T-helper 17 cell (primary cell): ENCODE results near the gene ZNF827. TPM values are rescaled to one million over a fixed set of nuclear protein-coding genes. Genes with fewer than 3 reads are reported as not detected.

Experiments
- ATAC-seq: fragments of 150-1000 bp; cut with Tn5 transposase; 2 replicates; pipeline ENCODE4 v1.10.0; 2021; ENCODE audit warnings: mild to moderate bottlenecking, moderate library complexity
- DNase-seq, 3 donors: peaks; one replicate each; pipeline versions ENCODE4 v3.0.0 to v3.0.0-alpha.2; 2020 to 2021
- H3K9me3 ChIP-seq: one replicate; pipeline ENCODE4 v1.7.0; 2013; ENCODE audit warnings: low read length, mild to moderate bottlenecking; ENCODE audit not compliant: control insufficient read depth, poor library complexity, severe bottlenecking
- H3K27ac Mint-ChIP-seq: one replicate; pipeline ENCODE4 v1.8.0; 2022; ENCODE audit warnings: mild to moderate bottlenecking, moderate library complexity, mixed read lengths
- H3K27me3 Mint-ChIP-seq: one replicate; pipeline ENCODE4 v1.8.0; 2022; ENCODE audit warnings: mixed read lengths
- H3K36me3 Mint-ChIP-seq: one replicate; pipeline ENCODE4 v1.8.0; 2022; ENCODE audit warnings: low read depth, mixed read lengths
- H3K4me1 Mint-ChIP-seq: one replicate; pipeline ENCODE4 v1.8.0; 2022; ENCODE audit warnings: mild to moderate bottlenecking, mixed read lengths
- H3K4me3 Mint-ChIP-seq: one replicate; pipeline ENCODE4 v1.8.0; 2022; ENCODE audit warnings: mild to moderate bottlenecking, moderate library complexity, mixed read lengths
- total RNA-seq, 4 donors: library from RNA in 2 of 4; stranded (reverse) in 2 of 4; gene quantifications; one replicate each; pipeline ENCODE4 v1.2.3 and lab custom pipeline; 2022 to 2026

The ZNF827 gene
- total RNA-seq (10 to 100 TPM; 14.9 to 16.3 TPM), total RNA-seq (lab: John Stamatoyannopoulos, UW) (6.6 to 8.9 reads per million in 2 donors)

GRCh38 chr4:145938618-145939440 is at the start of gene ZNF827:
TSS of gene ZNF827 (minus strand) at chr4:145938823. CDS start at chr4:145938407, 416 bp downstream.
- no peaks in the 10 kb centered on the region for H3K9me3 ChIP-seq
- Mint-ChIP-seq H3K36me3 (peaks cover 7% of the 10 kb centered on the region), H3K27ac (peak within 1 kb of the TSS; percentile 91), H3K4me3 (peak within 1 kb of the TSS; percentile 100), H3K27me3 (no peaks in the 10 kb centered on the region), H3K4me1 (peaks cover 20% of the 10 kb centered on the region)
- ATAC-seq, result peak; percentile 57
- peak; percentile 27 to 48 (median 42) for DNase-seq

- no peaks in the 10 kb centered on the region for H3K9me3 ChIP-seq
- no peak overlapping the region for H3K27ac Mint-ChIP-seq
- H3K4me1 Mint-ChIP-seq, result no peaks in the 10 kb centered on the region
- no peak overlapping the region for H3K4me3 Mint-ChIP-seq
- no peaks in the 10 kb centered on the region for H3K36me3 Mint-ChIP-seq
- peaks cover 24% of the 10 kb centered on the region for H3K27me3 Mint-ChIP-seq
- ATAC-seq (no peak), DNase-seq (no peak)
Measured at GRCh38 chr4:145984563-145984962, 45.9 kb upstream of the ZNF827 start.

GRCh38 chr4:145982791-145983190 is 44.2 kb upstream of the ZNF827 start:
- H3K27me3 Mint-ChIP-seq, result peaks cover 36% of the 10 kb centered on the region
- DNase-seq, result no peak
- no peak overlapping the region for H3K4me3 Mint-ChIP-seq
- no peaks in the 10 kb centered on the region for H3K36me3 Mint-ChIP-seq
- ATAC-seq, result no peak
- no peaks in the 10 kb centered on the region for H3K9me3 ChIP-seq
- H3K27ac Mint-ChIP-seq, result no peak overlapping the region
- no peaks in the 10 kb centered on the region for H3K4me1 Mint-ChIP-seq

GRCh38 chr4:145979160-145979559 is 40.5 kb upstream of the ZNF827 start:
- Mint-ChIP-seq H3K27me3 (peaks cover 35% of the 10 kb centered on the region), H3K27ac (no peak overlapping the region), H3K4me3 (no peak overlapping the region), H3K36me3 (no peaks in the 10 kb centered on the region), H3K4me1 (no peaks in the 10 kb centered on the region)
- ATAC-seq (no peak), DNase-seq (no peak)
- no peaks in the 10 kb centered on the region for H3K9me3 ChIP-seq

- no peaks in the 10 kb centered on the region for H3K9me3 ChIP-seq
- ATAC-seq (no peak), DNase-seq (no peak)
- Mint-ChIP-seq H3K27me3 (peaks cover 42% of the 10 kb centered on the region), H3K4me1 (no peaks in the 10 kb centered on the region), H3K27ac (no peak overlapping the region), H3K36me3 (no peaks in the 10 kb centered on the region), H3K4me3 (no peak overlapping the region)
Measured at GRCh38 chr4:145976680-145977079, 38.1 kb upstream of the ZNF827 start.

GRCh38 chr4:145960012-145960411 is 21.4 kb upstream of the ZNF827 start:
- no peak for DNase-seq
- Mint-ChIP-seq H3K27me3 (peaks cover 13% of the 10 kb centered on the region), H3K4me1 (peaks cover 10% of the 10 kb centered on the region), H3K27ac (no peak overlapping the region), H3K4me3 (no peak overlapping the region), H3K36me3 (peaks cover 5% of the 10 kb centered on the region)
- ATAC-seq, result no peak
- H3K9me3 ChIP-seq, result no peaks in the 10 kb centered on the region

- Mint-ChIP-seq H3K27me3 (peaks cover 19% of the 10 kb centered on the region), H3K36me3 (peaks cover 5% of the 10 kb centered on the region), H3K4me1 (peaks cover 10% of the 10 kb centered on the region), H3K4me3 (no peak overlapping the region), H3K27ac (no peak overlapping the region)
- no peak for ATAC-seq
- H3K9me3 ChIP-seq, result no peaks in the 10 kb centered on the region
- DNase-seq, result no peak
Measured at GRCh38 chr4:145957302-145957701, 18.7 kb upstream of the ZNF827 start.

DNA sequence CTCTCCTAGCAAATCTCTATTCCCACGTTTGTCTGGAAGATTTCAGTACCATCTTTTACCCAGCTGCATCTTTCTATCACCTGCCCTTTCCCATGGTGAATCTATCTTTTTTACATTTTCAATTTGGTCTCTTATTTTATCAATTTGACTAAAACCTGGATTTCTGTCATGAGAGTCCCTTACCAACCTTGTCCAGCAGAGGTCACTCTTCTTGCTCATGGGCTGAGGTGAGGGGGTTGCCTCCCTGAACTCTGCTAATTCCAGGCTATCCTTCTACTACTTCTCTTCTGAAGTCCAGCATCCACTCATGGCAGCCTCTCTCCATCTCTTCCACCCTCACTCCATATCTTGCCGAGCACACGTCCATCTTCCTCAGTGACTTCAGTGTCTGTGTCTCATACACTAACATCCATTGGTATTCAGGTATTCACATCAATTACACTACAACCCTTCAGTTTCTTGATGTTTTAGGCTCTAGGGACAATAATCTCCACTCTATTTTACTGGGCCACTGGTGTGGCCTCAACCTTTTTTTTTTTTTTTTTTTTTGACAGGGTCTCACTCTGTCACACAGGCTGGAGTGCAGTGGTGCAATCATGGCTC is 17.8 kb upstream of the ZNF827 start:
- H3K9me3 ChIP-seq, result no peaks in the 10 kb centered on the region
- Mint-ChIP-seq H3K27me3 (peaks cover 27% of the 10 kb centered on the region), H3K27ac (no peak overlapping the region), H3K36me3 (peaks cover 5% of the 10 kb centered on the region), H3K4me3 (no peak overlapping the region), H3K4me1 (peaks cover 10% of the 10 kb centered on the region)
- DNase-seq (peak in 1 of 3 donors; percentile 30), ATAC-seq (peak; percentile 65)

DNA sequence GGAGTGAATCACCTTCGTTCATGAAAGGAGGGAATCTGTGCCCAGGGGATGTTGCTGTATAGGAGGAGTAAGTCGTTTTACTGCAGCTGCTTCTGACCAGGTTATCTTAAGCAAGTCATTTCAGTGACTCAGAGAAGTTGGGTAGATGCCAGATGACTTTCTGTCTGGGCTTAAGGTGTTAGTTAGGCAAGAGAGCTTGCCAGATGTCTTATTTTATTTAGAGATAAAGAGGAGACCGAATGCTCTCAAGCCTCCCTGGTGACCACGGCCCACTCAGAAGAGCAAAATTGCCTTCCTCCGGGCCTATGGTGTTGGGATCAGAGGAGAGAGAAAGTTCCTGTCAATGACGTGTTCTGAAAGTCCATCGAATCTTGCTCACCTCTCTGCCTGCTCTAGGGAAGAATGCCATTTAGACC is 16.3 kb upstream of the ZNF827 start:
- ATAC-seq (no peak), DNase-seq (no peak)
- Mint-ChIP-seq H3K4me1 (peaks cover 10% of the 10 kb centered on the region), H3K27me3 (peaks cover 40% of the 10 kb centered on the region), H3K27ac (no peak overlapping the region), H3K36me3 (peaks cover 5% of the 10 kb centered on the region), H3K4me3 (no peak overlapping the region)
- no peaks in the 10 kb centered on the region for H3K9me3 ChIP-seq

GRCh38 chr4:145951931-145952330 is 13.3 kb upstream of the ZNF827 start:
- H3K9me3 ChIP-seq, result no peaks in the 10 kb centered on the region
- H3K36me3 Mint-ChIP-seq, result peaks cover 2% of the 10 kb centered on the region
- no peak for DNase-seq
- H3K4me3 Mint-ChIP-seq, result no peak overlapping the region
- ATAC-seq, result no peak
- no peak overlapping the region for H3K27ac Mint-ChIP-seq
- H3K27me3 Mint-ChIP-seq, result peaks cover 54% of the 10 kb centered on the region
- H3K4me1 Mint-ChIP-seq, result peaks cover 5% of the 10 kb centered on the region

DNA sequence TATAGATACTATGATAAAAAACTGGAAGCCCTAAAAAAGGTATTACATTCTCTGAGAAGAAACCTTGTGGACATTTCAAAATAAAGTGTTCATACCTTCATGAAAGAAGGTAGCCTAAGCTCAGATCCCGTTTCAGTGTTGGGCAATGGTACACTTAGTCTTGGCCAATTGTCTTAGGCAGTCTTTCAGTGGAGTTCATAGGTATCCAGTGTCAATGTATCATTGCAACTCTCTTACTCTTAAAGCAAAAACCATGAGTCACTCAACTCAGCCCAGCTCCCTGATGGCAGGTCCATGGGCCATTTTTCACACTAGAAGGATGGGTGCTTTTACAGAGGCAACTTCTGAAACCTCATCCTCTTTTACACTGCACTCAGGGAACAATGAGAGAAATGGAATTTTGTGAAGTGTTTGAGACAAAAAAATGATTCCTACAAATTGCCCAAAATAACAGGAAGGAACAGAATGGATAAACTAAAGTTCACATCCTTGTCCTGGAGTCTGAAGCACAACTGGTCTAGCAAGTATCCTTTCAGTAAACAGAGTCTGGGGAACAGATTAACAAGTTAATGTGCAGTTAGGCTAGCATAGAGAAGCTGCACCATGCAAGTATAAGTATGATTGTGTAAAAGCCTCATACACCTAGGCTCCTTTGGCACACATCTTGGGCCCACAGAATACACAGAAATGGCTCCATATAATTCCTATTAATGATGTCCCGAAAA is 7.0 kb upstream of the ZNF827 start:
- Mint-ChIP-seq H3K4me3 (no peak overlapping the region), H3K4me1 (no peaks in the 10 kb centered on the region), H3K27me3 (peaks cover 28% of the 10 kb centered on the region), H3K27ac (no peak overlapping the region), H3K36me3 (peaks cover 2% of the 10 kb centered on the region)
- DNase-seq (no peak), ATAC-seq (no peak)
- H3K9me3 ChIP-seq, result no peaks in the 10 kb centered on the region

DNA sequence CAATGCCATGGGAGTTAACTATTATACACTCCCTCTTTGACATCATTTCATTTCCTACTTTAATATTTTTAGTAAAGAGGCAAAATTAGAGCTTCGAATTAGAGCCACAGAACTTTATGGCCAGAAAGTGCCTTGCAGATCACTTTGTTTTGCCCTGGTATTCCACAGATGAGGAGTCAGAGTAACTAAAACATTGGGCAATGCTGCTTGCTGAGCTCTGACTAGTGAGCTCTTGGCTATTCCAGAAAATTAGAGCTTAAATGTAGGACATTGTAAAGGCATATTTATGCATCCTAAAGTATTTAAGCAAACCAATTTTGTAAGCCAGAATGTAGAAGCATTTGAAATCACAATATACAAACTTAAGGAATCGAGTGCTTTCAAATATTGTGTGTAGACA is 6.3 kb upstream of the ZNF827 start:
- H3K9me3 ChIP-seq, result no peaks in the 10 kb centered on the region
- ATAC-seq (no peak), DNase-seq (no peak)
- Mint-ChIP-seq H3K27ac (no peak overlapping the region), H3K36me3 (peaks cover 2% of the 10 kb centered on the region), H3K4me1 (no peaks in the 10 kb centered on the region), H3K4me3 (no peak overlapping the region), H3K27me3 (peaks cover 21% of the 10 kb centered on the region)

- H3K27me3 Mint-ChIP-seq, result no peaks in the 10 kb centered on the region
- peaks cover 19% of the 10 kb centered on the region for H3K4me1 Mint-ChIP-seq
- H3K36me3 Mint-ChIP-seq, result peaks cover 7% of the 10 kb centered on the region
- ATAC-seq, result no peak
- DNase-seq, result no peak
- H3K27ac Mint-ChIP-seq, result no peak overlapping the region
- H3K9me3 ChIP-seq, result no peaks in the 10 kb centered on the region
- H3K4me3 Mint-ChIP-seq, result no peak overlapping the region
Measured at GRCh38 chr4:145939856-145940255, 1.2 kb upstream of the ZNF827 start.
